Right lobe of liver (tissue), 6 donors: Measurements from ENCODE around the gene ELANE. TPM values are rescaled to one million over a fixed set of nuclear protein-coding genes. Genes with fewer than 3 reads are reported as not detected.
A peak's percentile ranks its signal among the peaks of the same experiment; 100 is the strongest.

Experiments
- ATAC-seq, 4 donors: fragments of 200-7000 bp; cut with Tn5 transposase; one replicate each; pipeline ENCODE4 v1.9.1; 2020; ENCODE audit warnings: mild to moderate bottlenecking in 4 of 4, moderate library complexity in 4 of 4
- DNase-seq, 3 donors: peaks; one replicate each; pipeline ENCODE4 v3.0.0-alpha.2; 2020
- H3K27ac ChIP-seq, 3 donors: fragments of 200-600 bp; one replicate each; pipeline ENCODE4 v1.8.0; 2022
- H3K27me3 ChIP-seq, 2 donors: fragments of 200-600 bp; one replicate each; pipeline ENCODE4 v1.8.0; 2022
- H3K36me3 ChIP-seq, 4 donors: fragments of 200-600 bp; sonication (generic) in 1 of 4; one replicate each; pipeline versions ENCODE4 v1.5.1 to v1.8.0; 2017 to 2022; ENCODE audit warnings: control low read depth in 1 of 4
- H3K4me1 ChIP-seq, 4 donors: fragments of 200-600 bp; sonication (generic) in 1 of 4; one replicate each; pipeline versions ENCODE4 v1.5.1 to v1.8.0; 2017 to 2022; ENCODE audit warnings: control low read depth in 1 of 4
- H3K4me3 ChIP-seq, 3 donors: fragments of 200-600 bp; one replicate each; pipeline ENCODE4 v1.8.0; 2022
- H3K9me3 ChIP-seq, 4 donors: fragments of 200-600 bp; sonication (generic) in 1 of 4; one replicate each; pipeline versions ENCODE4 v1.5.1 to v1.8.0; 2017 to 2022; ENCODE audit warnings: control low read depth in 1 of 4
- CTCF ChIP-seq, 4 donors: fragments of 200-600 bp in 3 of 4; fragments of 450-650 bp in 1 of 4; IDR thresholded peaks; one replicate each; pipeline versions ENCODE4 v1.5.1 to v1.8.0; 2016 to 2022; ENCODE audit warnings: antibody characterized with exemption in 4 of 4, mild to moderate bottlenecking in 2 of 4
- POLR2A ChIP-seq: fragments of 450-650 bp; IDR thresholded peaks from one replicate; pipeline ENCODE4 v1.6.1; 2017; ENCODE audit warnings: antibody characterized with exemption, mild to moderate bottlenecking
- WGBS: methylation state at CpG from one replicate; pipeline ENCODE4 v1.1.6; 2018; ENCODE audit warnings: low coverage, low lambda C conversion rate; ENCODE audit not compliant: insufficient coverage; ENCODE audit errors: missing lambda C conversion rate; 5-methylcytosine and 5-hydroxymethylcytosine counted together
- intact Hi-C, 2 donors: fragments of 100-400 bp; cut with DNase I; formaldehyde crosslinking; loops; one replicate each; pipeline versions ENCODE4 v1.11.2 to v1.14.1; 2022
- total RNA-seq, 6 experiments: library from RNA; depleted of rRNA in 2 of 6; stranded (reverse); fragments of >200 nt in 2 of 6; fragmentation: NEBNext Ultra II Directional in 3 of 6; extraction: Animal tissue kit (Norgen Biotek cat#: 25700) in 3 of 6; gene quantifications; one replicate each; pipeline versions ENCODE4 v1.1.0 to v1.2.4, GENCODE V29; 2016 to 2023
- donor health status: DM: no; HTN: yes; CAD: no.
- donor health status: DM: no; HTN: no; CAD: no.
- donor health status: DM: no; HTN: no; CAD: no.
- donor health status: DM: no; HTN: yes; CAD: no.
- donor health status: DM: no; HTN: yes; CAD: no.

ELANE gene
- total RNA-seq, 6 experiments from 2014 or later = 0.59 to 4.2 (median 3.3) TPM; not detected in 3

GRCh38 chr19:804419-805165, 47.5 kb upstream of the ELANE start:
- peaks cover 15 to 72% (median 56%) of the 10 kb centered on the region in 4 donors for H3K36me3 ChIP-seq
- H3K4me1 ChIP-seq = peaks cover 0 to 25% (median 16%) of the 10 kb centered on the region in 4 donors
- H3K27me3 ChIP-seq = no peaks in the 10 kb centered on the region
- intact Hi-C loops = no loop called here
- no peak for TF ChIP-seq POLR2A
- TF ChIP-seq CTCF (IDR thresholded peaks at IDR 0.05) = no peak
- H3K27ac ChIP-seq = no peak overlapping the region
- DNase-seq = peak in 1 of 3 donors; percentile 23
- H3K4me3 ChIP-seq = no peak overlapping the region
- no peaks in the 10 kb centered on the region for H3K9me3 ChIP-seq
- no peak for ATAC-seq
- WGBS = no CpG with 5 or more reads among the region's 53 CpGs

GRCh38 chr19:805166-805551, 46.9 kb upstream of the ELANE start:
- no peak overlapping the region for H3K4me3 ChIP-seq
- no peaks in the 10 kb centered on the region for H3K27me3 ChIP-seq
- TF ChIP-seq POLR2A = no peak
- no peak for ATAC-seq
- no peak overlapping the region for H3K27ac ChIP-seq
- intact Hi-C loops = no loop called here
- no CpG with 5 or more reads among the region's 33 CpGs for WGBS
- no peak for DNase-seq
- peaks cover 18 to 76% (median 60%) of the 10 kb centered on the region in 4 donors for H3K36me3 ChIP-seq
- H3K4me1 ChIP-seq = peaks cover 0 to 19% (median 13%) of the 10 kb centered on the region in 4 donors
- H3K9me3 ChIP-seq = no peaks in the 10 kb centered on the region

GRCh38 chr19:805600-806550, 46.2 kb upstream of the ELANE start:
- intact Hi-C loops = no loop called here
- peaks cover 0 to 12% (median 8%) of the 10 kb centered on the region in 4 donors for H3K4me1 ChIP-seq
- DNase-seq (peak in 1 of 3 donors; percentile 22), ATAC-seq (no peak)
- H3K4me3 ChIP-seq = no peak overlapping the region
- no peak for TF ChIP-seq CTCF (IDR thresholded peaks at IDR 0.05)
- no peak for TF ChIP-seq POLR2A
- H3K27ac ChIP-seq = no peak overlapping the region
- H3K27me3 ChIP-seq = no peaks in the 10 kb centered on the region
- H3K36me3 ChIP-seq = peaks cover 25 to 83% (median 63%) of the 10 kb centered on the region in 4 donors
- no CpG with 5 or more reads among the region's 93 CpGs for WGBS
- no peaks in the 10 kb centered on the region for H3K9me3 ChIP-seq

GRCh38 chr19:806815-807421, 45.2 kb upstream of the ELANE start:
- peaks cover 34 to 90% (median 67%) of the 10 kb centered on the region in 4 donors for H3K36me3 ChIP-seq

More at GRCh38 chr19:806815-807421, 45.2 kb upstream of the ELANE start:
- whole genome bisulfite sequencing = 60% methylated on average over 2 of the region's 34 CpGs
- no peak for ATAC-seq
- no peaks in the 10 kb centered on the region for H3K27me3 ChIP-seq
- H3K4me3 ChIP-seq = no peak overlapping the region
- H3K4me1 ChIP-seq = peaks cover 0 to 2% (median 0%) of the 10 kb centered on the region in 4 donors
- DNase-seq = no peak
- intact Hi-C loops = no loop called here
- no peak overlapping the region for H3K27ac ChIP-seq
- TF ChIP-seq CTCF (IDR thresholded peaks at IDR 0.05) (no peak), POLR2A (no peak)
- no peaks in the 10 kb centered on the region for H3K9me3 ChIP-seq
